Ascending aorta (tissue), 2 donors: ENCODE data around the gene TSHZ3. TPM values are rescaled to one million over a fixed set of nuclear protein-coding genes. Genes with fewer than 3 reads are reported as not detected.

Source experiments
- DNase-seq, 2 donors: peaks; one replicate each; pipeline ENCODE4 v3.0.0-alpha.2; 2019; ENCODE audit warnings: low spot score in 2 of 2
- H3K27ac ChIP-seq, 2 donors: fragments of 200-600 bp; sonication (generic); one replicate each; pipeline ENCODE4 v1.5.1; 2016 to 2017; ENCODE audit warnings: mild to moderate bottlenecking in 1 of 2
- H3K27me3 ChIP-seq: fragments of 200-600 bp; sonication (generic); one replicate; pipeline ENCODE4 v1.5.1; 2017
- H3K36me3 ChIP-seq, 2 donors: fragments of 200-600 bp; sonication (generic); one replicate each; pipeline ENCODE4 v1.5.1; 2016
- H3K4me1 ChIP-seq, 2 donors: fragments of 200-600 bp; sonication (generic); one replicate each; pipeline ENCODE4 v1.5.1; 2016 to 2017; ENCODE audit warnings: mild to moderate bottlenecking in 1 of 2
- H3K4me3 ChIP-seq, 2 donors: fragments of 200-600 bp; sonication (generic); one replicate each; pipeline ENCODE4 v1.5.1; 2016 to 2017; ENCODE audit warnings: mild to moderate bottlenecking in 1 of 2
- H3K9me3 ChIP-seq, 2 donors: fragments of 200-600 bp; sonication (generic); one replicate each; pipeline ENCODE4 v1.5.1; 2016
- intact Hi-C: fragments of 100-400 bp; cut with DNase I; formaldehyde crosslinking; loops from one replicate; pipeline ENCODE4 v1.15.1; 2023
- total RNA-seq: library from RNA; depleted of rRNA; stranded (reverse); fragments of >200 nt; gene quantifications from one replicate; pipeline ENCODE4 v1.1.0, GENCODE V29; 2016
- TF ChIP-seq, protein P1 (sequence below), 3 experiments: fragments of 200-600 bp in 2 of 3; fragments of 450-650 bp in 1 of 3; sonication (generic) in 2 of 3; IDR thresholded peaks; one replicate each; pipeline ENCODE4 v1.5.1; 2016 to 2019; ENCODE audit warnings: antibody characterized with exemption in 3 of 3, mild to moderate bottlenecking in 1 of 3, moderate library complexity in 1 of 3

The TSHZ3 gene
- total RNA-seq, 1 donor from 2014 or later: 9.9 TPM

DNA sequence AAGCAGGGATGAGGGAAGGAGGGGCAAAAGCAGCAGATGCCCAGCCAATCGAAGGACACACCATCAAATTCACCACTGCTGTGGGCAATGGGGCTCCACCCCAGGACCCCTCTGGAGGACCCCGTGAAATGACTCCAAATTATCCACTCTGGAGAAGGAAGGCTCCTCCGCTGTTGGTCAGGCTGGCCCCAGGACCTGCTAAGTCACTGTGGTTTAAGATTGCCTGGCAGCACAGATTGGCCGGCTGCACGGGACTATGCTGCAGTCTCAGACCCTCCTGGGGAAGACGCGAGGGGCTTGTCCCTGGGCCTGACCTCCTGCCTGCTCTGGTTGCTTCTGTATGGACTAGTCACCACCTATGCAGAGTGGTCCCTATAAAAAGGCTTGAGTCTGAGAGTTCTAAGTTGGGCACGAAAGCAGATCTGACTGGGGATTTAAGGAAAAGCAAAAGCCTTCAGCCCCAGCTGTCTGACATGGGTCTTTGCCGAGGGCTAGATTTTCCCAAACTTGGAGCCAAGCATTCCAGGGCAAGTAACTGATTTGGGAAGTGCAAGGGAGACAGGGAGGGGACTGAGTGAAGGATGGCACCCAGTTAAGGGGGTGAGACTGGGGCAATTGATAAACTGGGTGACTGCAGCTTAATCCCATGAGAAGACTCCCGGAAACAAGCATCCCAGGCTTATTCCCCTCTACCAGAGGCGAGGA, 91.7 kb downstream of the TSHZ3 start:
- Histone ChIP-seq H3K9me3 (no peaks in the 10 kb centered on the region), H3K27ac (no peak overlapping the region), H3K4me3 (no peak overlapping the region), H3K36me3 (no peaks in the 10 kb centered on the region), H3K27me3 (no peaks in the 10 kb centered on the region), H3K4me1 (no peaks in the 10 kb centered on the region)
- no peak for DNase-seq
- intact Hi-C loops: no loop called here
- TF ChIP-seq, protein P1, sequence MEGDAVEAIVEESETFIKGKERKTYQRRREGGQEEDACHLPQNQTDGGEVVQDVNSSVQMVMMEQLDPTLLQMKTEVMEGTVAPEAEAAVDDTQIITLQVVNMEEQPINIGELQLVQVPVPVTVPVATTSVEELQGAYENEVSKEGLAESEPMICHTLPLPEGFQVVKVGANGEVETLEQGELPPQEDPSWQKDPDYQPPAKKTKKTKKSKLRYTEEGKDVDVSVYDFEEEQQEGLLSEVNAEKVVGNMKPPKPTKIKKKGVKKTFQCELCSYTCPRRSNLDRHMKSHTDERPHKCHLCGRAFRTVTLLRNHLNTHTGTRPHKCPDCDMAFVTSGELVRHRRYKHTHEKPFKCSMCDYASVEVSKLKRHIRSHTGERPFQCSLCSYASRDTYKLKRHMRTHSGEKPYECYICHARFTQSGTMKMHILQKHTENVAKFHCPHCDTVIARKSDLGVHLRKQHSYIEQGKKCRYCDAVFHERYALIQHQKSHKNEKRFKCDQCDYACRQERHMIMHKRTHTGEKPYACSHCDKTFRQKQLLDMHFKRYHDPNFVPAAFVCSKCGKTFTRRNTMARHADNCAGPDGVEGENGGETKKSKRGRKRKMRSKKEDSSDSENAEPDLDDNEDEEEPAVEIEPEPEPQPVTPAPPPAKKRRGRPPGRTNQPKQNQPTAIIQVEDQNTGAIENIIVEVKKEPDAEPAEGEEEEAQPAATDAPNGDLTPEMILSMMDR (IDR thresholded peaks at IDR 0.05): no peak

DNA sequence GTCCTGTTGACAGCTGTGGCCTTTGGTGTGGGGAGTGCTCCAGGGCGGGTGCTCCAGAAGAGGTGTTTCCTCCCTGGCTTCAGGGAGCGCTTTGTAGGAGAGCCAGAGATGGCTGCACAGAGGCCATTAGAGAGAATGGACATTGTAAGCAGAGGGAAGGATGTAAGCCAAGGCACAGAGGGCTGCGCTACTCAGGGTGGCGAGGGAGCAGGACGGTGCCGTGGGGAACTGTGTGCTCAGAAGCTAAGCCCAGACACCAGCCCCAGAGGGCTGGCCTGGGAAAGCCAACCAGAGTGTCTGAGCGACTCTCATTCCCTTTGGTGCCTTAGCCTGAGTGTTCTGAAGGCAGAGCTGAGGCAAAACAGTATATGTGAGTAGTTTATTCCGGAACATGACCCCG, 92.2 kb downstream of the TSHZ3 start:
- Histone ChIP-seq H3K36me3 (no peaks in the 10 kb centered on the region), H3K4me3 (no peak overlapping the region), H3K4me1 (no peaks in the 10 kb centered on the region), H3K27ac (no peak overlapping the region), H3K27me3 (no peaks in the 10 kb centered on the region), H3K9me3 (no peaks in the 10 kb centered on the region)
- intact Hi-C loops: no loop called here
- DNase-seq: no peak
- TF ChIP-seq, protein P1 (IDR thresholded peaks at IDR 0.05): no peak

GRCh38 chr19:31256593-31256960, 92.7 kb downstream of the TSHZ3 start:
- intact Hi-C loops: no loop called here
- Histone ChIP-seq H3K4me3 (no peak overlapping the region), H3K9me3 (no peaks in the 10 kb centered on the region), H3K27ac (no peak overlapping the region), H3K4me1 (no peaks in the 10 kb centered on the region), H3K36me3 (no peaks in the 10 kb centered on the region), H3K27me3 (no peaks in the 10 kb centered on the region)
- TF ChIP-seq, protein P1 (IDR thresholded peaks at IDR 0.05): no peak
- DNase-seq: no peak

GRCh38 chr19:31255831-31256592, 93.2 kb downstream of the TSHZ3 start:
- H3K27me3 ChIP-seq: no peaks in the 10 kb centered on the region
- no peak overlapping the region for H3K4me3 ChIP-seq
- TF ChIP-seq, protein P1 (IDR thresholded peaks at IDR 0.05): no peak
- no peak overlapping the region for H3K27ac ChIP-seq
- no peaks in the 10 kb centered on the region for H3K9me3 ChIP-seq
- no peaks in the 10 kb centered on the region for H3K36me3 ChIP-seq
- intact Hi-C loops: no loop called here
- no peak for DNase-seq
- H3K4me1 ChIP-seq: no peaks in the 10 kb centered on the region

GRCh38 chr19:31255174-31255799, 93.9 kb downstream of the TSHZ3 start:
- no peak overlapping the region for H3K27ac ChIP-seq
- TF ChIP-seq, protein P1 (IDR thresholded peaks at IDR 0.05): no peak
- H3K36me3 ChIP-seq: no peaks in the 10 kb centered on the region
- no peaks in the 10 kb centered on the region for H3K9me3 ChIP-seq
- intact Hi-C loops: no loop called here
- no peak for DNase-seq
- H3K4me1 ChIP-seq: no peaks in the 10 kb centered on the region
- no peak overlapping the region for H3K4me3 ChIP-seq
- no peaks in the 10 kb centered on the region for H3K27me3 ChIP-seq
